Mammary epithelial cell (primary cell): ENCODE measurements around the gene TMEM141.

ENCODE experiments used
- EZH2 ChIP-seq: IDR thresholded peaks from 2 replicates; pipeline ENCODE4 v1.6.1; 2012; ENCODE audit warnings: low read length, inconsistent platforms, borderline replicate concordance
- TF ChIP-seq, protein P1 (sequence below), 2 donors: IDR thresholded peaks in 1 of 2; conservative IDR thresholded peaks in 1 of 2; 2 replicates each; pipeline ENCODE4 v1.5.1; 2011 to 2012; ENCODE audit warnings: inconsistent platforms in 2 of 2, low read length in 2 of 2, mild to moderate bottlenecking in 2 of 2, control low read depth in 1 of 2, low read depth in 1 of 2; ENCODE audit not compliant: insufficient read depth in 1 of 2; ENCODE audit errors: extremely low read depth in 1 of 2

- TF ChIP-seq, protein P1, sequence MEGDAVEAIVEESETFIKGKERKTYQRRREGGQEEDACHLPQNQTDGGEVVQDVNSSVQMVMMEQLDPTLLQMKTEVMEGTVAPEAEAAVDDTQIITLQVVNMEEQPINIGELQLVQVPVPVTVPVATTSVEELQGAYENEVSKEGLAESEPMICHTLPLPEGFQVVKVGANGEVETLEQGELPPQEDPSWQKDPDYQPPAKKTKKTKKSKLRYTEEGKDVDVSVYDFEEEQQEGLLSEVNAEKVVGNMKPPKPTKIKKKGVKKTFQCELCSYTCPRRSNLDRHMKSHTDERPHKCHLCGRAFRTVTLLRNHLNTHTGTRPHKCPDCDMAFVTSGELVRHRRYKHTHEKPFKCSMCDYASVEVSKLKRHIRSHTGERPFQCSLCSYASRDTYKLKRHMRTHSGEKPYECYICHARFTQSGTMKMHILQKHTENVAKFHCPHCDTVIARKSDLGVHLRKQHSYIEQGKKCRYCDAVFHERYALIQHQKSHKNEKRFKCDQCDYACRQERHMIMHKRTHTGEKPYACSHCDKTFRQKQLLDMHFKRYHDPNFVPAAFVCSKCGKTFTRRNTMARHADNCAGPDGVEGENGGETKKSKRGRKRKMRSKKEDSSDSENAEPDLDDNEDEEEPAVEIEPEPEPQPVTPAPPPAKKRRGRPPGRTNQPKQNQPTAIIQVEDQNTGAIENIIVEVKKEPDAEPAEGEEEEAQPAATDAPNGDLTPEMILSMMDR (conservative IDR thresholded peaks at IDR 0.05 in 1 of 2, IDR thresholded peaks at IDR 0.05 in 1 of 2; ENCODE audit: extremely low read depth in 1 of 2, insufficient read depth in 1 of 2, low read depth in 1 of 2, low read length in 2 of 2), result no peak
- TF ChIP-seq EZH2, result no peak
These were observed 44.5 kb upstream of the TMEM141 start for GRCh38 chr9:136746621-136747020.
